Activated naive CD4-positive, alpha-beta T cell treated with anti-CD3 and anti-CD28 coated beads, Interleukin-2, amount 10 ng/mL, durations not matched to agents 7 days and 5 days (primary cell): Measurements from ENCODE around the gene PRRC1.
A peak's percentile ranks its signal among the peaks of the same experiment; 100 is the strongest.

Experiments used
- CTCF ChIA-PET: fragments of 350-600 bp; sonication (Branson Sonifier 250); formaldehyde crosslinking; loops from one replicate; lab custom pipeline; 2021; ENCODE audit warnings: antibody characterized with exemption; lab: Charles Lee
- DNase-seq: peaks from one replicate; pipeline ENCODE4 v3.0.0-alpha.2; 2020
- H3K27ac Mint-ChIP-seq: one replicate; pipeline ENCODE4 v1.8.0; 2021; ENCODE audit warnings: mild to moderate bottlenecking, moderate library complexity, mixed read lengths
- H3K27me3 Mint-ChIP-seq: one replicate; pipeline ENCODE4 v1.8.0; 2021; ENCODE audit warnings: mild to moderate bottlenecking, mixed read lengths
- H3K36me3 Mint-ChIP-seq: one replicate; pipeline ENCODE4 v1.8.0; 2021; ENCODE audit warnings: mixed read lengths
- H3K4me1 Mint-ChIP-seq: one replicate; pipeline ENCODE4 v1.8.0; 2021; ENCODE audit warnings: mixed read lengths
- H3K4me3 Mint-ChIP-seq: one replicate; pipeline ENCODE4 v1.8.0; 2021; ENCODE audit warnings: mild to moderate bottlenecking, moderate library complexity, mixed read lengths
- H3K9me3 Mint-ChIP-seq: one replicate; pipeline ENCODE4 v1.8.0; 2021; ENCODE audit warnings: mixed read lengths

The PRRC1 gene

DNA sequence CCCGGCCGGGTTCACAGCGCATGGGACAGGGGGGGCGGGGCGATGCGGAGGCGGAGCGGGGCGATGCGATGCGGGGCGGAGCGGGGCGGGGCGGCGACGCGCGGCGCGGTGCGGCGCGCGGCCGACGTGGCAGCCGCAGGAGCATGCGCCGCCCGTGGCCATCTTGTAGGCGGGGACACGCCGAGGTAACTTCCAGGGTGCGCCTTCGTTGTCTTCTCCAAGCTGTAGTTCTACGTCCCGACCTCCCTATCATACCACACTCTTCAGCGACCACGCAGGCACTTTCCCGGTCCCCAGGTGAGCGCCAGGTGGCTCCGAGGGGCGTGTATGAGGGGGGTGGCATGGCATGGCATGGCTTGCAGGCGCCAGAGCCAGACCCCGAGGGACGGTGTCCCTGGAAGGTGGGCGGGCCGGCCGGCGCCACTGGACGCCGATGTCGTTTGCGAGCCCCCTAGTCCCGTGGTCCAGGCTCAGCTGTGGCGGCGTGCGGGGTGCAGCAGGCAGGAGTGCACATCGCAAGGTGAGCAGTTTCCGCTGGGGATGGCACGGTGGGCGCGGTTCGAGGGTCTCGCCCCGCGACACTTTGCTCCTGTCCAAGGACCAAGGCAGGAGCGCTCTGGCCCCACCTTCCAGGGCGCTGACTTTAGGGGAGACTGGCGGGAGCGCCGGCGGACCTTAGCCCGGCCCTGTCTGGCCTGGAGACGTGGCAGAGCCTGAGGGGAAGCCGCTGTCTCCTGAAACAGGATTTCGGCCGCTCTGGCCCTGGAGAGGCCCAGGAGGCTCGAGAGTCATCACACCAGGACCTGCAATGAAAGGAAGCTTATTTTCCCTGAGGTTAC, at the start of gene PRRC1:
Gene PRRC1, plus strand, starts transcription at position 161 of the 839 bp plus-strand sequence. CDS start 5,840 bp downstream, outside the sequence.
- peaks cover 15% of the 10 kb centered on the region for H3K9me3 Mint-ChIP-seq
- H3K36me3 Mint-ChIP-seq = peaks cover 30% of the 10 kb centered on the region
- peak within 1 kb of the TSS; percentile 80 for H3K27ac Mint-ChIP-seq
- peaks cover 23% of the 10 kb centered on the region for H3K4me1 Mint-ChIP-seq
- peaks cover 4% of the 10 kb centered on the region for H3K27me3 Mint-ChIP-seq
- CTCF ChIA-PET = no interaction called here
- peak; percentile 87 for DNase-seq
- peak within 1 kb of the TSS; percentile 79 for H3K4me3 Mint-ChIP-seq

DNA sequence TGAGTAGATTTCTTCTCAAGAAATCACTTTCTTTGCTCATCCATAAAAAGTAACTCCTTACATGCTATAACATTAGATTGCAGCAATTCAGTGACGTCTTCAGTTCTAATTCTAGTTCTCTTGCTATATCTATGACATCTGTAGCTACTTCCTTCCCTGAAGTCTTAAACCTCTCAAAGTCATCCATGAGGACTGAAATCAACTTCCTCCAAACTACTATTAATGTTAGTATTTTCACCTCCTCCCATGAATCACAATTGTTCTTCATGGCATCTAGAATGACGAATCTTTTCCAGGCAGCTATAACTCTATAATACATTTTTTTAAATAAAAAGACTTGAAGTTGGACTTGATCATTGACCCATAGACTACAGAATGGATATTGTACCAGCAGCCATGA, 46.2 kb upstream of the PRRC1 start:
- DNase-seq = no peak
- H3K9me3 Mint-ChIP-seq = no peaks in the 10 kb centered on the region
- no peak overlapping the region for H3K4me3 Mint-ChIP-seq
- CTCF ChIA-PET = no interaction called here
- no peaks in the 10 kb centered on the region for H3K4me1 Mint-ChIP-seq
- no peaks in the 10 kb centered on the region for H3K36me3 Mint-ChIP-seq
- no peaks in the 10 kb centered on the region for H3K27me3 Mint-ChIP-seq
- H3K27ac Mint-ChIP-seq = no peak overlapping the region

DNA sequence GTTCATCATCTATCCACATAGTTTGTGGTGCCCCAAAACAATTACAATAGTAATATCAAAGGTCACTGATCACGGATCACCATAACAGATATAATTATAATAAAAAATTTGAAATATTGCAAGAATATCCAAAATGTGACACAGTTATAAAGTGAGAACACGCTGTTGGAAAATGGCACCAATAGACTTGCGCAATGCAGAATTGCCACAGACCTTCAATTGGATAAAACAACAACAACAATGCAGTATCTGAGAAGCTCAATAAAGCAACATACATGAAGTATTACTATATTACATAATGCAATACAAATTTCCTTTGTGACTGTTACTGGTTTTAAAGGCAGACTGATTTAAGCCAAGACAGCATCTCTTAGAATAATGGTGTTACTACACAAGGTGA, 44.7 kb upstream of the PRRC1 start:
- CTCF ChIA-PET = no interaction called here
- H3K27ac Mint-ChIP-seq = no peak overlapping the region
- no peaks in the 10 kb centered on the region for H3K36me3 Mint-ChIP-seq
- no peaks in the 10 kb centered on the region for H3K27me3 Mint-ChIP-seq
- no peaks in the 10 kb centered on the region for H3K9me3 Mint-ChIP-seq
- no peaks in the 10 kb centered on the region for H3K4me1 Mint-ChIP-seq
- no peak for DNase-seq
- H3K4me3 Mint-ChIP-seq = no peak overlapping the region

DNA sequence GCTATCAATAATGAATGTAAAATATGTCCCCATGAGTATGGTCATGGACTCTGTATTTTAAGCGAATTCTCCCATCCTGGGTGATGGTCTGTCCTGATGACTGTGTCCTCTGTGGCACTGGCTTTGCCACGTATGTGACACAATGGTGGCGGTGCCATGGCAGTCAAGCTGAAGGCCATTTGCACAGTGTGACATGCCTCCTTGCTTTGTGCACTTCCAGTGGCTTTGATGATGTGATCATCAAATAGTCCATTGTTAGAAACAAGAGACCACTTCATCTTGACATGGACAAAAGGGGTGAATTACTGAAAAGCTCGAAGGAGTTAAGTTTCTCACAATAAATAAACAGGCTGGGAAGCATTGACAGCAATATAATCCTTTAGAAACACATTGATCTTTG, 31.0 kb upstream of the PRRC1 start:
- H3K9me3 Mint-ChIP-seq = no peaks in the 10 kb centered on the region
- CTCF ChIA-PET = no interaction called here
- no peak overlapping the region for H3K4me3 Mint-ChIP-seq
- DNase-seq = no peak
- H3K36me3 Mint-ChIP-seq = no peaks in the 10 kb centered on the region
- H3K4me1 Mint-ChIP-seq = no peaks in the 10 kb centered on the region
- peaks cover 10% of the 10 kb centered on the region for H3K27me3 Mint-ChIP-seq
- no peak overlapping the region for H3K27ac Mint-ChIP-seq

DNA sequence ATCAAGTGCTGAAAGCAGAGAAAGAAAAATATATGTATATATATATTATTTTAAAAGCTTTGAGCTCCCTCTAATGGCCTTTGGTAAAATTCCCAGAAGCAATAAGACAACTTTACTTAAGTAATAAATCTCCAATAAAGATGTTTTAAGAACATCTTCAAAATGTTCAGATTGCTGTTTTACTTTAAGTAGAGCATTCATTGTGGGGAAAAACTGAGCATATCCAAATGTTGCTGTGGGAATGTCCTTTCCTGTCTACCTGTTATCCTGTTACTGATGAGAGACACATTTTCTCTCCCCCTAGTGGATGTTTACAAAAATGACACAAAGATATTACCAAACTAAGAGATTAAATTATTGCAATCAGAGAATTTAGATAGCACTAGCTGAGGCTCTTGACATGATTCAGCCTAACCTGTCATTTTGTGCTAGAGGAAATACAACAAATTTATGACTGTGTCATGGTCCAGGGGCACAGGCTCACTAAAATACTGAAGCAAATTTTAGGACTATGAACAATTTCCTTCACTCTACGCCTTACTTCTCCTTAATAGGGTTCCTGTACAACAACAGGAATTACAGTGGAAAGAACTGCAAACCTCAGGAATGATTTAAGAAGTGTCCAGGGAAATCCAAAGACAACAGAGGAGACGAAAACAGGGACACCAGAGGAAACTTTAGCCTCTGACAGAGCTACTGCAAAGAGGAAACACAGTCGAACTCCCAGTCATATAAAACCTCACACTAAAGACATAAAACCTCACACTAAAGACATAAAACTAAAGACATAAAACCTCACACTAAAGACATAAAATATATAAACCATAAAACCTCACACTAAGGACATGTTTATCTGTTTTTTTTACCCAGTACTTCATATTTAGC, 24.3 kb upstream of the PRRC1 start:
- H3K36me3 Mint-ChIP-seq = no peaks in the 10 kb centered on the region
- H3K27me3 Mint-ChIP-seq = peaks cover 16% of the 10 kb centered on the region
- no peak overlapping the region for H3K27ac Mint-ChIP-seq
- no peaks in the 10 kb centered on the region for H3K9me3 Mint-ChIP-seq
- H3K4me1 Mint-ChIP-seq = no peaks in the 10 kb centered on the region
- CTCF ChIA-PET = interaction anchor here (0.8 to 2.1 kb wide), 12 partner anchors 11 to 952 kb away, joined by 3 to 13 read pairs (median 4); no protein-coding TSS in a partner anchor
- H3K4me3 Mint-ChIP-seq = no peak overlapping the region
- DNase-seq = no peak

DNA sequence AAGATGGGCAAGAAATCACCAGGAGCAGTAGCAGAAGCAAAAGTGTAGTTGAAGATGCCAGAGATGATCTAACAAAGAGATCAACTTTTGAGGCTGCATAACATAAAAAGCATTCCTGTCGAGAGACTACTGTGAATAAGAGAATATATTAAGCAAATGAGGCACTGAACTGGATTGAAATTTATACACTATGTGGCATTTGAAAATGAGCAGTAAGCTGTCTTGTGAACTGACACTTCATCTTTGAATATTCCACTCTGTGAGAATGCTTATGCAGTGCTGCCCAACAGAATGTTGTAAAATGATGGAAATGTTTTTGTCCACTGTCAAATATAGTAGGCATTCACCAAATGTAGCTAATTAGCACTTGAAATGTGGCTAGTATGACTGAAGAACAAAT, 18.9 kb upstream of the PRRC1 start:
- no peaks in the 10 kb centered on the region for H3K36me3 Mint-ChIP-seq
- no peak overlapping the region for H3K4me3 Mint-ChIP-seq
- H3K27ac Mint-ChIP-seq = no peak overlapping the region
- no peaks in the 10 kb centered on the region for H3K4me1 Mint-ChIP-seq
- no peak for DNase-seq
- CTCF ChIA-PET = no interaction called here
- H3K27me3 Mint-ChIP-seq = peaks cover 8% of the 10 kb centered on the region
- H3K9me3 Mint-ChIP-seq = no peaks in the 10 kb centered on the region

DNA sequence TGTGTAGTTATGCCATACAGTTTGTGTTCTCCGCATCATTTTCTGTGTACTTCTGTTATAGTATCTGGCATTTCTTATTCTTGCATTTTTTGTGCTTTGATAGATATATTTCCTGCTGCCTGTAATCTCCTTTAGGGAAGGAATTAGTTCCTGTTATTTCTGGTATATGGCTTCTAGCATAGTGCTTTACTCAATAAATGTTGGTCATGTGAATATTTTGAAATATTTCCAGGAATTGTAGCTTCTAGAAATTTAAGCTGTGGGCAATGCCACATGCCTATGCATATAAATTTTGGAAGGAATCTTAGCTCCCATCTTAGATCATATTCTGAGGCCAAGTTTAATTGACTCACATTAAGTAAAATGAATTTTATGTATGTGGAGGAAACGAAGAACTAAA, 11.5 kb upstream of the PRRC1 start:
- Mint-ChIP-seq H3K4me1 (no peaks in the 10 kb centered on the region), H3K27ac (no peak overlapping the region), H3K4me3 (no peak overlapping the region), H3K27me3 (peaks cover 4% of the 10 kb centered on the region), H3K9me3 (no peaks in the 10 kb centered on the region), H3K36me3 (no peaks in the 10 kb centered on the region)
- CTCF ChIA-PET = interaction anchor here (2.3 kb wide), 1 partner anchor 13 kb away, joined by 10 read pairs; no protein-coding TSS in a partner anchor
- DNase-seq = no peak

DNA sequence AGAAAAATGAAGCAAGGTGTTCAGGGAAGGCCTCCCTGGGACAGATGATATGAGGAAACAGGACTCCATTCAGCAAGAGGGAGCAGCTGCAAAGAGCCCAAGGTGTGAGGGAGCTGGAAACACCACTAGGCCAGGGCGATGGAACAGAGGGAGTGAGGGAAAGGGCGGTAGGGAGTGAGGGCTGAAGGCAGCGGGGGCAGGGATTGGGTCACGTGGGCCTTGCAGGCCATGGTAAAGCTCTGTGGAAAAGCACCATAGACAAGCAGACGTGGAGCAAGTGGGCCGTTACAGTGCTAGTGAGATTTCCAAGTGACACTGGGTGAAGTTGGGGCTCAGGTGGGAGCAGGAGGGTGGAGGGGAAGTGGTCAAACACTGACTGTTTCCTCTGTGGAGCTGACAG, 10.8 kb upstream of the PRRC1 start:
- H3K27me3 Mint-ChIP-seq = peaks cover 7% of the 10 kb centered on the region
- no peak overlapping the region for H3K27ac Mint-ChIP-seq
- no peaks in the 10 kb centered on the region for H3K4me1 Mint-ChIP-seq
- no peak for DNase-seq
- CTCF ChIA-PET = interaction anchor here (2.3 kb wide), 1 partner anchor 14 kb away, joined by 10 read pairs; no protein-coding TSS in a partner anchor
- H3K36me3 Mint-ChIP-seq = no peaks in the 10 kb centered on the region
- H3K9me3 Mint-ChIP-seq = no peaks in the 10 kb centered on the region
- no peak overlapping the region for H3K4me3 Mint-ChIP-seq

DNA sequence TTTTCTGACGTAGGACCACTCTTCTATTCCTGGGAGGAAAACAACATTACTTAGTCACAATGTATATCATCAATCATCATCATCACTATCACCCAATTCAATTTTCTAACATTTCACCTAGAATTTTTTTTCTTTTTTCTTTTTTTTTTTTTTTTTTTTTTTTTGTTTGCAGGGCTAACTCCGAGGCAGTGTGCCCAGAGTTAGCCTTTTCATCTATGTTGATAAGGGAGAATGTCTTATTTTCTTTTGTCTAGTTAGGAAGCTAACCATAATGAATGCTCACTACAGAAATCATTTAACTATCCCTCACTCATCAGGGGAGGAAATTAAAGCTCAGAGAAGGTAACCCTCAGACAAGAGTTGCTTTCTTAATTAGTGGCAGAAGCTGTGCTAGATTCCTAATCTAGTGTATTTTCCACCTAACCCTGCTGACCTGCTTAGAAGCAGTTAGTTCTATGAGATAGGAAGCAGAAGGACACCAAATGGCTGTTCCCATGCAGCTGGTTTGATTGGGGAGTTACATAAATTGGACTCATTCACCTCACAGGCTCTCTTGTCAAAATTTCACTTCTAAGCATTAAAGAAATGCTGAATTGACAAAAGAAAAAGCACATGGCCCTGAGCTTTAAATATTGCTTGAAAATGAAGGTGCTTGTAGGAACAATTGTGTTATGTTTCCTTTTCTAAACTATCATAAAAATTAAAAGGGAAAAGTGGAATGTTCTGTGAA, 8.6 kb upstream of the PRRC1 start:
- H3K4me1 Mint-ChIP-seq = no peaks in the 10 kb centered on the region
- no peak overlapping the region for H3K4me3 Mint-ChIP-seq
- DNase-seq = no peak
- no peaks in the 10 kb centered on the region for H3K36me3 Mint-ChIP-seq
- no peaks in the 10 kb centered on the region for H3K9me3 Mint-ChIP-seq
- peaks cover 18% of the 10 kb centered on the region for H3K27me3 Mint-ChIP-seq
- CTCF ChIA-PET = no interaction called here
- no peak overlapping the region for H3K27ac Mint-ChIP-seq

DNA sequence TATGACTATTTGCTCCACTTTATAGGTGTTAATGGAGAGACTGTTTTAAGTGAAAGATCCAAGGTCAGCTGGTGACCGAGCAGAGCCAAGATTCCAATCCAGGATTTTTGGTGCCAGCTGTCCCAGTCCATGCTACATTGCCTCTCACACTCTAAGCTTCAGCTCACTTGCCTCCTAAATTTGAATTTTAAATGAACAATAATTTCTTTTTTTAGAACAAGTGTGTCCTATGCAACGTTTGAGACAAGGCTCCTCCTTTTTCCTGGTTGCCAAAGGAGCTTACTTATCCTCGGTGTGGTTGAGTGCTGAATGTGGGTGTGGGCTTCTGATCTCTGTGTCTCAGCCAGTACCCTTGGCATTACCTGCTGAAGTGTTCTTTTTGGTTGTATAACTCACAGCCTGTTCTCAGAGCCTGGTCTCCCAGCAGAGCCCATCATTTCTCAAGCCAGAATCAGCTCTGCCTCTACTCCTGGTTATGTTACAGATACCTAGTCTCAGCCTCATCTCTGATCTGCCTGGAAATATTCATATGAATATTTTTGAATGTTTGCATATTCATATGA, 4.0 kb upstream of the PRRC1 start:
- Mint-ChIP-seq H3K4me3 (no peak overlapping the region), H3K27me3 (peaks cover 18% of the 10 kb centered on the region), H3K9me3 (no peaks in the 10 kb centered on the region), H3K27ac (no peak overlapping the region), H3K36me3 (no peaks in the 10 kb centered on the region), H3K4me1 (peaks cover 6% of the 10 kb centered on the region)
- DNase-seq = no peak
- CTCF ChIA-PET = interaction anchor here (1.6 to 2.9 kb wide), 2 partner anchors 9 to 20 kb away, joined by 4 to 8 read pairs; no protein-coding TSS in a partner anchor

DNA sequence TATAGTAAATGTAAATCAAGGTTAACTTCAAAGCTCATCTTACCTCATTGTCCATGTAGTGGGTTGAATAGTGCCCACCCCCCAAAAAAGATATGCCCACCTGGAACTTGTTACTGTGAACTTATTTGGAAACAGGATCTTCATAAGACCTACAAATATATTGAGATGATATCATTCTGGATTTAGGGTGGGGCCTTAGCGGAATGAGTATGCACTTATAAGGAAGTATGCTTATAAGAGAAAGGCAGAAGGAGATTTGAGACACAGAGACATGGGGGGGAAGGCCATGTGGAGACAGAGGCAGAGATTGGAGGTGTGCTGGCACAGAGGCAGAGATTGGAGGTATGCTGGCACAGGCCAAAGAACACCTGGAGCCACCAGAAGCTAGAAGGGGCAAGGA, 2.6 kb upstream of the PRRC1 start:
- peaks cover 9% of the 10 kb centered on the region for H3K36me3 Mint-ChIP-seq
- no peak overlapping the region for H3K27ac Mint-ChIP-seq
- peaks cover 19% of the 10 kb centered on the region for H3K4me1 Mint-ChIP-seq
- CTCF ChIA-PET = interaction anchor here (1.6 to 2.9 kb wide), 2 partner anchors 11 to 22 kb away, joined by 4 to 8 read pairs; no protein-coding TSS in a partner anchor
- H3K27me3 Mint-ChIP-seq = peaks cover 16% of the 10 kb centered on the region
- peaks cover 1% of the 10 kb centered on the region for H3K9me3 Mint-ChIP-seq
- no peak for DNase-seq
- no peak overlapping the region for H3K4me3 Mint-ChIP-seq

DNA sequence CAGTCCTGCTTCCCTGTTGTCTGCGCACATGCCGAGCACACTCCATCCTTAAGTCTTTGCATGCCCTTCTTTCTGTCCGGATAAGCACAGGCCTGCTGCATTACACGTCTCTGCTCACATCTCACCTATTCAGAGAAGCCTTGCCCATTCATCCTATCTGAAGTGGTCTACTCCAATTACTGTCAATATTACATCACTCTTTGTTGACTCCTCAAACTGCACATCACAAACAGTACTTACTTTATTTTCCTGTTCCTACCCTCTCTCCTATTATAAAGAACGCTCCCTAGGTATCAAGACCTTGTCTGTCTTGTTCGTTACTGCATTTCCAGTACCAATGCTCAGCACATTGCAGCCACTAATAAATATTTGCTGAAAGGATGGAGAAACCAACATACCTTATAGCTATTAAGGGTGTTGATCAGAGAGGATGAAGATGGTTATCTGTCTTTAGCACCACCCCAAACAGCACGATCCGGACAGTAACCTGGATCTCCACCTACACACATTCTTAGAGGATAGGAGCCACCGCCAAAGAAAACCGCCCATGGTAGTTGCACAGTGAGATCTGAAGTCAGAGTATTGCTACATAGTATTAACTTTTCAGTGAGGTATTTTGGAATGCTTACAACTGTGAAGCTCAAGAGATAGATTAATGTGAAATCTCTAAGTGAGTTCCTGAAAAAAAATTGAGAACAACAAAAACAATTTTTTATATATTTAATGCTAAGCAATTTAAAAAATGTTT, 1.6 kb upstream of the PRRC1 start:
- no peak for DNase-seq
- Mint-ChIP-seq H3K4me3 (no peak overlapping the region), H3K9me3 (peaks cover 5% of the 10 kb centered on the region), H3K27ac (no peak overlapping the region), H3K36me3 (peaks cover 17% of the 10 kb centered on the region), H3K27me3 (peaks cover 14% of the 10 kb centered on the region), H3K4me1 (peaks cover 21% of the 10 kb centered on the region)
- CTCF ChIA-PET = interaction anchor here (2.9 kb wide), 1 partner anchor 23 kb away, joined by 8 read pairs; no protein-coding TSS in a partner anchor

DNA sequence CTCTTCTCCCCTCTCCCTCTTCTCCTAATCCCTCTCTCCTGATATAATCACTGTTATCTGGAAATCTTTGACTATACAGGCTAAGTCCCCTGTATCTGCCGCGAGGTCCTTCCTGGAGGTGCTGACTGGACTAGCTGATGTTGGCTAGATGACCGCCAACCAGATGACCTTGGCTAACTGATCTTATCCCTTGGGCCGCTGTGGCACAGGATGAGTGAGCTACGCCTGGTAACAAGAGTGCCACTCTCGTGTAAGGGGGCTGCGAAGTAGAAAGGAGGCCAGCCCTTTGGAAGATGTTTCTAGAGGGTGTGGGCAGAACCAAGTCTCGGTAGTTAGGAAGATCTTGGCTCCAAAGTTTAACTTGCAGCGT, 345 bp upstream of the PRRC1 start:
- peaks cover 15% of the 10 kb centered on the region for H3K9me3 Mint-ChIP-seq
- peak overlapping the region; percentile 79 for H3K27ac Mint-ChIP-seq
- no peak for DNase-seq
- H3K27me3 Mint-ChIP-seq = peaks cover 8% of the 10 kb centered on the region
- peaks cover 27% of the 10 kb centered on the region for H3K36me3 Mint-ChIP-seq
- peaks cover 23% of the 10 kb centered on the region for H3K4me1 Mint-ChIP-seq
- peak overlapping the region; percentile 77 for H3K4me3 Mint-ChIP-seq
- CTCF ChIA-PET = no interaction called here
